Adrenal gland (tissue), 12 donors: Measurements from ENCODE around the gene TMEM231. TPM values are rescaled to one million over a fixed set of nuclear protein-coding genes. Genes with fewer than 3 reads are reported as not detected.

Source experiments
- DNase-seq, 7 donors: peaks; one replicate each; pipeline ENCODE4 v3.0.0-alpha.2; 2019 to 2020
- H3K27ac ChIP-seq, 5 donors: fragments of 200-600 bp; sonication (generic) in 4 of 5; 1 replicate in 3 of 5; 2 replicates in 2 of 5; pipeline versions ENCODE4 v1.5.1 to v1.8.0; 2016 to 2020; ENCODE audit warnings: mild to moderate bottlenecking in 1 of 5
- H3K27me3 ChIP-seq: fragments of 200-600 bp; 2 replicates; pipeline ENCODE4 v1.8.0; 2021
- H3K36me3 ChIP-seq, 2 donors: fragments of 200-600 bp; replicated peaks in 1 of 2; 1 replicate in 1 of 2; 2 replicates in 1 of 2; pipeline versions ENCODE4 v1.5.1 to v1.8.0; 2018 to 2022
- H3K4me1 ChIP-seq, 2 donors: fragments of 200-600 bp; replicated peaks in 1 of 2; 1 replicate in 1 of 2; 2 replicates in 1 of 2; pipeline versions ENCODE4 v1.5.1 to v1.8.0; 2018 to 2021
- H3K4me3 ChIP-seq, 4 donors: fragments of 200-600 bp; sonication (generic) in 3 of 4; one replicate each; pipeline ENCODE4 v1.5.1; 2016 to 2018
- H3K9me3 ChIP-seq, 3 donors: fragments of 200-600 bp; sonication (generic) in 1 of 3; replicated peaks in 1 of 3; 1 replicate in 2 of 3; 2 replicates in 1 of 3; pipeline versions ENCODE4 v1.5.1 to v1.8.0; 2016 to 2021
- POLR2A ChIP-seq, 2 donors: fragments of 450-650 bp; IDR thresholded peaks; one replicate each; pipeline ENCODE4 v1.6.1; 2017; ENCODE audit warnings: antibody characterized with exemption in 2 of 2, mild to moderate bottlenecking in 2 of 2, moderate library complexity in 1 of 2
- WGBS, 4 donors: extraction: QIAGEN DNeasy Blood & Tissue Kit in 2 of 4; methylation state at CpG; one replicate each; pipeline versions ENCODE4 v1.1.5 to v1.1.7; 2013 to 2017; 5-methylcytosine and 5-hydroxymethylcytosine counted together
- intact Hi-C, 2 donors: fragments of 100-400 bp; cut with DNase I; formaldehyde crosslinking; loops; one replicate each; pipeline versions ENCODE4 v1.14.1 to v1.15.0; 2022 to 2023
- polyA plus RNA-seq, 3 donors: library from polyadenylated mRNA; stranded (reverse); fragments of 200-250 nt in 2 of 3; fragments of 350-450 nt in 1 of 3; fragmentation: Illumina TruSeq in 1 of 3; extraction: RNeasy Lipid Tissue Mini Kit (QIAGEN cat#74804) in 1 of 3; gene quantifications; one replicate each; pipeline ENCODE4 v1.2.3, GENCODE V29; 2013 to 2014
- total RNA-seq, 9 donors: library from RNA; depleted of rRNA in 4 of 9; stranded (reverse); fragments of >200 nt in 4 of 9; fragments of 120-200 nt in 1 of 9; fragmentation: NEBNext Ultra II Directional in 1 of 9; extraction: Animal tissue kit (Norgen Biotek cat#: 25700) in 1 of 9; gene quantifications; one replicate each; pipeline versions ENCODE4 v1.1.0 to v1.2.4, GENCODE V29; 2013 to 2023
- TF ChIP-seq, protein P1 (sequence below), 6 experiments: fragments of 450-650 bp in 4 of 6; fragments of 200-600 bp in 2 of 6; sonication (generic) in 1 of 6; IDR thresholded peaks; 1 replicate in 5 of 6; 2 replicates in 1 of 6; pipeline versions ENCODE4 v1.5.1 to v1.8.0; 2016 to 2021; ENCODE audit warnings: antibody characterized with exemption in 6 of 6, mild to moderate bottlenecking in 2 of 6, moderate library complexity in 1 of 6
- donor health status: healthy with polysubstance abuse.
- donor health status: Bipolar disorder and iron deficiency.
- donor health status: DM: yes; HTN: yes; CAD: no.
- donor health status: DM: no; HTN: no; CAD: no.
- donor health status: DM: no; HTN: no; CAD: no.
- donor health status: DM: yes; HTN: yes; CAD: no.

Gene TMEM231
- total and polyA plus RNA-seq, 12 donors, result 2.8 to 13.4 (median 7.9) TPM

DNA sequence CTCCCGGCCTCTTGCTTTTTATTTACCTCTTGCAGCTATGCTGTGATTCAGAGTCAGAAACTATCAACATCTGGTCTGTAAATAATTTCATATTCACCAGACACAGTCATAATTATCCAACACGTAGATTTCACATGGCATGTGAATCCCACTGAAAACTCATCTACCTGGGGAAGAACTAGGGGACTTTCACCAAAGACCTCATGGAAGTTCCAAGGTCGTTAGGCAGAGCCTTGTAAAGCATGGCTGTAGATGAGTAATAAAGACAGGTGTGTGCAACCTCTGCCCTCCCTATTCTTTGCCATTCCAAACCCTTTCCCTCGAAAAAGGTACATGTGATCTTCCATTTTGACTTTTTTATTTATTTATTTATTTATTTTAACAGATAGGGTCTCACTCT, 18.3 kb downstream of the TMEM231 start:
- no peak for DNase-seq
- TF ChIP-seq POLR2A (IDR thresholded peaks at IDR 0.05), result no peak
- TF ChIP-seq, protein P1, sequence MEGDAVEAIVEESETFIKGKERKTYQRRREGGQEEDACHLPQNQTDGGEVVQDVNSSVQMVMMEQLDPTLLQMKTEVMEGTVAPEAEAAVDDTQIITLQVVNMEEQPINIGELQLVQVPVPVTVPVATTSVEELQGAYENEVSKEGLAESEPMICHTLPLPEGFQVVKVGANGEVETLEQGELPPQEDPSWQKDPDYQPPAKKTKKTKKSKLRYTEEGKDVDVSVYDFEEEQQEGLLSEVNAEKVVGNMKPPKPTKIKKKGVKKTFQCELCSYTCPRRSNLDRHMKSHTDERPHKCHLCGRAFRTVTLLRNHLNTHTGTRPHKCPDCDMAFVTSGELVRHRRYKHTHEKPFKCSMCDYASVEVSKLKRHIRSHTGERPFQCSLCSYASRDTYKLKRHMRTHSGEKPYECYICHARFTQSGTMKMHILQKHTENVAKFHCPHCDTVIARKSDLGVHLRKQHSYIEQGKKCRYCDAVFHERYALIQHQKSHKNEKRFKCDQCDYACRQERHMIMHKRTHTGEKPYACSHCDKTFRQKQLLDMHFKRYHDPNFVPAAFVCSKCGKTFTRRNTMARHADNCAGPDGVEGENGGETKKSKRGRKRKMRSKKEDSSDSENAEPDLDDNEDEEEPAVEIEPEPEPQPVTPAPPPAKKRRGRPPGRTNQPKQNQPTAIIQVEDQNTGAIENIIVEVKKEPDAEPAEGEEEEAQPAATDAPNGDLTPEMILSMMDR (IDR thresholded peaks at IDR 0.05), result no peak
- no peak overlapping the region for H3K4me3 ChIP-seq
- H3K36me3 ChIP-seq, result no peaks in the 10 kb centered on the region
- WGBS, 4 donors, result 87 to 94% (median 91%) methylated on average over 4 of the region's 4 CpGs
- no peaks in the 10 kb centered on the region for H3K9me3 ChIP-seq
- H3K4me1 ChIP-seq, result no peaks in the 10 kb centered on the region
- H3K27ac ChIP-seq, result no peak overlapping the region
- no peaks in the 10 kb centered on the region for H3K27me3 ChIP-seq
- intact Hi-C loops, result no loop called here

DNA sequence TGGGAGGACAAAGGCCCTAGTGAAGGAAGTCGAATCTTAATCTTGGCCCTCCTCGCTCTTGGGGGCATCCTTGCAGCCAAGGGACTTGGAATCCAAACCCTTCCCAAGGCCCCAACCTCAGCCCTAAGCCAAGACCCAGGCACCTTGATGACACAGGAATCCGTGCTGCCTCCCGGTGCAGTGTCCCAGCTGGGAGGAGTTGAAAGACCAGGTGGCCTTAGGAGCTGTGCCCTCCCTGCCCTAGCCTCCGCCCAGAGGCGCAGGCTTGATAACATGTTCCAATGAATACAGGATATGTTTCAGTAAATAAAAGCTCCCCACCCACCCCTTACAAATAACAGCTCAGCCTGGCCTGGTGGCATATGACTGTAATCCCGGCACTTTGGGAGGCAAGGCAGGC, 20.2 kb downstream of the TMEM231 start, which contains the start of gene CHST5:
CHST5 (minus strand) TSS at position 208 of the 400 bp plus-strand sequence. CDS start 5,724 bp downstream, outside the sequence.
- 90 to 97% (median 94%) methylated on average over 7 of the region's 7 CpGs for WGBS, 4 donors
- intact Hi-C loops, result no loop called here
- no peaks in the 10 kb centered on the region for H3K4me1 ChIP-seq
- no peak for DNase-seq
- no peak within 1 kb of the TSS for H3K4me3 ChIP-seq
- no peak for TF ChIP-seq POLR2A (IDR thresholded peaks at IDR 0.05)
- TF ChIP-seq, protein P1 (IDR thresholded peaks at IDR 0.05), result no peak
- H3K27ac ChIP-seq, result no peak within 1 kb of the TSS
- H3K36me3 ChIP-seq, result no peaks in the 10 kb centered on the region
- no peaks in the 10 kb centered on the region for H3K9me3 ChIP-seq
- no peaks in the 10 kb centered on the region for H3K27me3 ChIP-seq

DNA sequence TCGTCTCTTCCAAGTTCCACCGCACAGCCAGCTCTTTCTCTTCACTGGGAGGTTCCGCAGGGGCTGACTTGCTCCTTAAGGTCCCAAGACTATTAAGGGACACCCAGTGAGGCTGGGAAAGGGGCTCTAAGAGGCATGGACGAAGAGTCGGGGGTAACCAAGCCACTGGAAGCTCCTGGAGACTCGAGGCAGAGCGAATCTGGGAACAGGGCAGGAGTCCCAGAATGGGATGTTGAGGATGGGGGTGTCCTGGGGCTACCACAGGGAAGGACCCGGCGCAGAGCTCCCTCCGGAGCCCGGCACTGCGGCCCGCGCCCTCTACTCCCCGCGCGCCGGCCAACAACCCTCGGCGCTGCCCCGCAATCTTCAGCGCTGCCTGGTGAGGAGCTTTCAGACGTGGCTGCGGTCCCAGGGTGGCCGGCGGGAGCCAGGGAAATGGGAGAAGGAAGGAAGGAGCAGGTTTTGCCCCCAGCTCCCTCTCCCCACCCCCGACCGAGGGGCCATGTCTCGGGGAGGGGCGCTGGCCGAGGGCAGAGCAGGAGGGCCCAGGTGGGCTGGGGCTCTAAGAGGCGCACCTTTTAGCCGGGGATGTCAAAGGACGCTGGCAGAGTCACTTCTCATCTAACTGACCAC, 20.7 kb downstream of the TMEM231 start:
- TF ChIP-seq, protein P1 (IDR thresholded peaks at IDR 0.05), result no peak
- no peak for TF ChIP-seq POLR2A (IDR thresholded peaks at IDR 0.05)
- Histone ChIP-seq H3K4me1 (no peaks in the 10 kb centered on the region), H3K27me3 (no peaks in the 10 kb centered on the region), H3K27ac (no peak overlapping the region), H3K36me3 (no peaks in the 10 kb centered on the region), H3K9me3 (no peaks in the 10 kb centered on the region), H3K4me3 (no peak overlapping the region)
- WGBS, 4 donors, result 57 to 77% (median 68%) methylated on average over 18 to 34 of the region's 34 CpGs
- no peak for DNase-seq
- intact Hi-C loops, result no loop called here

DNA sequence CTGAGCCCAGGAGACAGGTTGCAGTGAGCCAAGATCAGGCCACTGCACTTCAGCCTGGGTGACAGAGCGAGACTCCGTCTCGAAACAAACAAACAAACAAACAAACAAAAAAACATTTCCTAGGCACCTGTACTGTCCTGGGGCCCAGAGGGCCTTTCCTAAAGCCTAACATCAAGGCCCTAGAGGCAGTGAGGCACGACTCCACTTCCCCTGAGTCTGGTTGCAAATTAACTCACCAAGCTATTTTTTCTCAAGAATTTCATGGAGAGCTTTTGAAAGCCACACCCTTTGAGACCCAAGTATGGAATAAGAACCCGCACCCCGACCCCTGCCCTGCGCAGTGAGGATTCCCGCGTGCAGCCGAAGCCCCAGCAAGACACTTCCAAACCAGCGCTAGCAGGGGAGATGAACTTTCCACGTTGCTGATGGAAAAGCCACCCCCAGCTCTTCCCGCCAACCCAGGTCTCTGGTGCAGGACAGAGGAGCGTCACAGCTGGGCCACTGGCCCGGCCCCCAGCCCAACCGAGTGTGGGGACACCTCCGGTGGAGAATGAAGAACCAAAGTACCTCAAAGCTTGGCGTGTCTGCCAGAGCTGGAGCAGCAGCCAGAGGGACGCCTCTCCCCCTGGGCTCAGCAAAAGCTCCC, 21.4 kb downstream of the TMEM231 start:
- Histone ChIP-seq H3K36me3 (no peaks in the 10 kb centered on the region), H3K4me1 (no peaks in the 10 kb centered on the region), H3K27ac (no peak overlapping the region), H3K4me3 (no peak overlapping the region), H3K9me3 (no peaks in the 10 kb centered on the region), H3K27me3 (no peaks in the 10 kb centered on the region)
- 78 to 92% (median 88%) methylated on average over 13 to 19 of the region's 19 CpGs for WGBS, 4 donors
- intact Hi-C loops, result no loop called here
- TF ChIP-seq POLR2A (IDR thresholded peaks at IDR 0.05), result no peak
- TF ChIP-seq, protein P1 (IDR thresholded peaks at IDR 0.05), result no peak
- DNase-seq, result no peak
